ENCODE measurements around the gene RNASE12.

The RNASE12 gene

GRCh38 chr14:20553024-20553423 is 38.2 kb downstream of the RNASE12 start:
- DNase-seq (ENCODE audit: low read depth, low spot score): no peak
- no peak overlapping the region for H3K4me3 ChIP-seq (ENCODE audit: low read length)

GRCh38 chr14:20551606-20552005 is 39.6 kb downstream of the RNASE12 start:
- H3K4me3 ChIP-seq (ENCODE audit: low read length): no peak overlapping the region
- no peak for DNase-seq (ENCODE audit: low read depth, low spot score)

- no peak overlapping the region for H3K4me3 ChIP-seq (ENCODE audit: low read length)
- no peak for DNase-seq (ENCODE audit: low read depth, low spot score)
Measured at GRCh38 chr14:20550926-20551325, 40.2 kb downstream of the RNASE12 start.

- no peak overlapping the region for H3K4me3 ChIP-seq (ENCODE audit: low read length)
Measured at GRCh38 chr14:20548414-20549158, 42.6 kb downstream of the RNASE12 start.

GRCh38 chr14:20546877-20547276 is 44.3 kb downstream of the RNASE12 start:
- H3K4me3 ChIP-seq (ENCODE audit: low read length): no peak overlapping the region
- DNase-seq (ENCODE audit: low read depth, low spot score): no peak

More at GRCh38 chr14:20548414-20549158, 42.6 kb downstream of the RNASE12 start:
- no peak for DNase-seq (ENCODE audit: low read depth, low spot score)

Data from Jurkat, Clone E6-1 (cell line).